Naive thymus-derived CD8-positive, alpha-beta T cell (primary cell): ENCODE data around the gene TSPAN4. TPM values are rescaled to one million over a fixed set of nuclear protein-coding genes. Genes with fewer than 3 reads are reported as not detected.
A peak's percentile ranks its signal among the peaks of the same experiment; 100 is the strongest.

Experiments
- ATAC-seq, 2 donors: fragments of 150-1000 bp; cut with Tn5 transposase in 1 of 2; sonication (Bioruptor Pico), chemical (Tn5 transposase) in 1 of 2; 1 replicate in 1 of 2; 2 replicates in 1 of 2; pipeline ENCODE4 v1.10.0; 2021; ENCODE audit warnings: mild to moderate bottlenecking in 2 of 2, moderate library complexity in 2 of 2
- POLR2A ChIA-PET: fragments of 350-600 bp; sonication (Branson Sonifier 250); formaldehyde crosslinking; loops from one replicate; lab custom pipeline; 2021; ENCODE audit warnings: antibody characterized with exemption; lab: Charles Lee
- DNase-seq, 10 donors: peaks; one replicate each; pipeline versions ENCODE4 v3.0.0 to v3.0.0-alpha.2; 2020 to 2022
- H3K27ac Mint-ChIP-seq, 10 donors: one replicate each; pipeline ENCODE4 v1.8.0; 2020 to 2022; ENCODE audit warnings: mild to moderate bottlenecking in 10 of 10, mixed read lengths in 10 of 10, moderate library complexity in 4 of 10, inconsistent platforms in 1 of 10
- H3K27me3 Mint-ChIP-seq, 5 donors: one replicate each; pipeline ENCODE4 v1.8.0; 2021 to 2022; ENCODE audit warnings: mixed read lengths in 5 of 5
- H3K36me3 Mint-ChIP-seq, 3 donors: one replicate each; pipeline ENCODE4 v1.8.0; 2020 to 2022; ENCODE audit warnings: mixed read lengths in 3 of 3, mild to moderate bottlenecking in 2 of 3, inconsistent platforms in 1 of 3
- H3K4me1 Mint-ChIP-seq, 4 donors: one replicate each; pipeline ENCODE4 v1.8.0; 2021 to 2022; ENCODE audit warnings: mixed read lengths in 4 of 4
- H3K4me3 Mint-ChIP-seq, 10 donors: one replicate each; pipeline ENCODE4 v1.8.0; 2020 to 2022; ENCODE audit warnings: mild to moderate bottlenecking in 10 of 10, mixed read lengths in 10 of 10, moderate library complexity in 6 of 10, inconsistent platforms in 1 of 10
- H3K9me3 Mint-ChIP-seq, 9 donors: one replicate each; pipeline ENCODE4 v1.8.0; 2020 to 2022; ENCODE audit warnings: mixed read lengths in 9 of 9, mild to moderate bottlenecking in 3 of 9, inconsistent platforms in 1 of 9, moderate library complexity in 1 of 9
- polyA plus RNA-seq, 3 donors: library from polyadenylated mRNA; unstranded; fragments of 300-500 nt; fragmentation: Illumina TruSeq; gene quantifications; one replicate each; pipeline ENCODE4 v1.2.3, GENCODE V29; 2021
- total RNA-seq, 8 experiments: library from RNA in 2 of 8; stranded (reverse) in 2 of 8; gene quantifications; one replicate each; pipeline ENCODE4 v1.2.3 and lab custom pipeline; 2021 to 2026

The TSPAN4 gene
- total and polyA plus RNA-seq, 5 experiments from 2014 or later, result 6.0 to 12.8 (median 8.3) TPM

GRCh38 chr11:913043-913442, 70.4 kb downstream of the TSPAN4 start:
- H3K27me3 Mint-ChIP-seq, result no peaks in the 10 kb centered on the region
- peaks cover 12 to 26% (median 18%) of the 10 kb centered on the region in 4 donors for H3K4me1 Mint-ChIP-seq
- ATAC-seq (no peak), DNase-seq (no peak)
- H3K9me3 Mint-ChIP-seq, result no peaks in the 10 kb centered on the region
- H3K4me3 Mint-ChIP-seq, result peak overlapping the region in 3 of 10 donors; percentile 9 to 39 (median 31)
- no peaks in the 10 kb centered on the region for H3K36me3 Mint-ChIP-seq
- no peak overlapping the region for H3K27ac Mint-ChIP-seq
- POLR2A ChIA-PET, result interaction anchor here (0.6 kb wide), 1 partner anchor 9 kb away, joined by 3 read pairs; no protein-coding TSS in a partner anchor

- Mint-ChIP-seq H3K4me3 (no peak overlapping the region), H3K27ac (no peak overlapping the region), H3K27me3 (no peaks in the 10 kb centered on the region), H3K9me3 (no peaks in the 10 kb centered on the region), H3K4me1 (peaks cover 6 to 22% (median 11%) of the 10 kb centered on the region in 4 donors), H3K36me3 (no peaks in the 10 kb centered on the region)
- no peak for DNase-seq
- no peak for ATAC-seq
- POLR2A ChIA-PET, result no interaction called here
Observed at GRCh38 chr11:914204-914603, 71.6 kb downstream of the TSPAN4 start.

DNA sequence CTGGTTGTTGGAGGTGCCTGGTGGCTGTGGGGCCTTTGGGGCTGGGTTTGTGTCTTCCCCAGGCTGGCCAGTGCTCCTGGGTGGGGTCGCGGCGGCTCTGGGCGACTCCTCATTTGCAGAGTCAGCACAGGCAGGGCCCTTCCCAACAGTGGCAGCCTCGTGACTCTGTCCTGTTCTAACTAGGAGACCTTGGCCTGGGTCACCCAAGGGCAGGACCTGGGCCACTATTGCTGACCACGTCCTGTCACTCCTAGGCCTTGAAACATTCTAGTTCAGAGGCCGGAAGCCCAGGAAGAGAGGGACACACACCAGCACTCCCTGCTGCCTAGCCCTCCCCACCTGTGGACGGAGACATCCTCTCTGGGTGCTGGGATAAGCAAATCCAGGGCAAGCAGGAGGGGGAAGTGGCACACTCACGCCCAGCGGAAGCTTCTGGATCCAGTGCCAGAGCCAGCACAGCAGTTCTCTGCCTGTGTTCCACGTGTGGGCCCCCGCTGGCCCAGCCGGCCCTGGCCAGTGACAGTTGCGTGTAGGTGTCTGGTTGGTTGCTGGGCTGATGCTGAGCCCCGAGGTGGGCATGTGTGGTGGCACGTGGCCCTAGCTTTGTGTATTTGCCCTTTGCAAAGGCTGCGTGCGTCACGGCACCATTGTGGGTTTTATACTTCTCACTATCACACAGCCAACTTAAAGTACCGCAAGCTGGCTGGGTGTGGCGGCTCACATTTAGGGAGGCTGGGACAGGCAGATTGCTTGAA, 72.3 kb downstream of the TSPAN4 start:
- no peaks in the 10 kb centered on the region for H3K27me3 Mint-ChIP-seq
- no peak overlapping the region for H3K4me3 Mint-ChIP-seq
- POLR2A ChIA-PET, result interaction anchor here (0.6 to 1.4 kb wide), 2 partner anchors 11 to 233 kb away, joined by 4 to 10 read pairs; partner anchors contain the start of gene AP2A2
- H3K36me3 Mint-ChIP-seq, result no peaks in the 10 kb centered on the region
- H3K27ac Mint-ChIP-seq, result no peak overlapping the region
- H3K4me1 Mint-ChIP-seq, result peaks cover 5 to 18% (median 6%) of the 10 kb centered on the region in 4 donors
- no peak for DNase-seq
- ATAC-seq, result no peak
- no peaks in the 10 kb centered on the region for H3K9me3 Mint-ChIP-seq

Other genes with a start within 250 kb of the TSPAN4 start
- gene IRF7, start 226.9 kb upstream of the TSPAN4 start, total RNA-seq, result 10 to 100 TPM; 55.0 to 55.2 TPM
- gene IRF7, start 226.9 kb upstream of the TSPAN4 start, polyA plus RNA-seq, result 10 to 100 TPM; 19.8 to 38.6 (median 25.3) TPM
- gene CDHR5, start 217.9 kb upstream of the TSPAN4 start, total RNA-seq, result not detected
- not detected for gene CDHR5, start 217.9 kb upstream of the TSPAN4 start, polyA plus RNA-seq
- not detected for gene SCT, start 215.7 kb upstream of the TSPAN4 start, total RNA-seq
- gene SCT, start 215.7 kb upstream of the TSPAN4 start, polyA plus RNA-seq, result not detected
- gene DRD4, start 205.6 kb upstream of the TSPAN4 start, total RNA-seq, result 1 to 10 TPM; 1.2 to 1.4 TPM
- not detected for gene DRD4, start 205.6 kb upstream of the TSPAN4 start, polyA plus RNA-seq
- gene DEAF1, start 147.6 kb upstream of the TSPAN4 start, total RNA-seq, result 10 to 100 TPM; 46.5 to 51.0 TPM
- 10 to 100 TPM; 27.0 to 58.2 (median 27.9) TPM for gene DEAF1, start 147.6 kb upstream of the TSPAN4 start, polyA plus RNA-seq
- gene TMEM80, start 147.0 kb upstream of the TSPAN4 start, total RNA-seq, result 10 to 100 TPM; 46.0 to 49.2 TPM
- gene TMEM80, start 147.0 kb upstream of the TSPAN4 start, polyA plus RNA-seq, result 10 to 100 TPM; 22.2 to 44.6 (median 32.4) TPM
- gene EPS8L2, start 136.6 kb upstream of the TSPAN4 start, total RNA-seq, result 1 to 10 TPM; 8.2 to 9.7 TPM
- gene EPS8L2, start 136.6 kb upstream of the TSPAN4 start, polyA plus RNA-seq, result 10 to 100 TPM in 2 of 3 donors, 1 to 10 TPM in 1; 9.6 to 20.4 (median 14.8) TPM
- gene TALDO1, start 95.4 kb upstream of the TSPAN4 start, total RNA-seq, result 100 to 1,000 TPM; 120 to 124 TPM
- gene TALDO1, start 95.4 kb upstream of the TSPAN4 start, polyA plus RNA-seq, result 100 to 1,000 TPM; 160 to 173 (median 166) TPM
- gene GATD1, start 65.4 kb upstream of the TSPAN4 start, total RNA-seq, result 10 to 100 TPM; 57.0 to 65.6 TPM
- gene GATD1, start 65.4 kb upstream of the TSPAN4 start, polyA plus RNA-seq, result 10 to 100 TPM in 2 of 3 donors, 1 to 10 TPM in 1; 7.2 to 20.7 (median 12.8) TPM
- gene CEND1, start 52.8 kb upstream of the TSPAN4 start, total RNA-seq, result not detected
- gene CEND1, start 52.8 kb upstream of the TSPAN4 start, polyA plus RNA-seq, result not detected
- 10 to 100 TPM; 18.1 to 19.2 TPM for gene SLC25A22, start 44.6 kb upstream of the TSPAN4 start, total RNA-seq
- 10 to 100 TPM in 1 of 3 donors, 1 to 10 TPM in 2; 6.4 to 16.4 (median 6.5) TPM for gene SLC25A22, start 44.6 kb upstream of the TSPAN4 start, polyA plus RNA-seq
- gene PIDD1, start 37.6 kb upstream of the TSPAN4 start, total RNA-seq, result 10 to 100 TPM; 37.7 to 40.7 TPM
- gene PIDD1, start 37.6 kb upstream of the TSPAN4 start, polyA plus RNA-seq, result 1 to 10 TPM; 2.5 to 6.6 (median 4.1) TPM
- 1,000 to 10,000 TPM; 5,498 to 5,522 TPM for gene RPLP2, start 32.9 kb upstream of the TSPAN4 start, total RNA-seq
- gene RPLP2, start 32.9 kb upstream of the TSPAN4 start, polyA plus RNA-seq, result 1,000 to 10,000 TPM; 4,080 to 5,338 (median 4,376) TPM
- gene PNPLA2, start 23.9 kb upstream of the TSPAN4 start, total RNA-seq, result 100 to 1,000 TPM; 248 to 251 TPM
- 10 to 100 TPM; 20.5 to 42.7 (median 31.5) TPM for gene PNPLA2, start 23.9 kb upstream of the TSPAN4 start, polyA plus RNA-seq
- gene CRACR2B, start 14.9 kb upstream of the TSPAN4 start, total RNA-seq, result under 1 TPM; 0.60 to 0.85 TPM
- gene CRACR2B, start 14.9 kb upstream of the TSPAN4 start, polyA plus RNA-seq, result under 1 TPM in 1 of 3 donors, not detected in 2; 0.18 TPM
- 10 to 100 TPM; 20.8 to 24.3 TPM for gene CD151, start 9.9 kb upstream of the TSPAN4 start, total RNA-seq
- 10 to 100 TPM in 2 of 3 donors, 1 to 10 TPM in 1; 9.4 to 11.2 (median 10.2) TPM for gene CD151, start 9.9 kb upstream of the TSPAN4 start, polyA plus RNA-seq
- gene POLR2L, start 323 bp upstream of the TSPAN4 start, total RNA-seq, result 10 to 100 TPM; 50.3 to 50.6 TPM
- gene POLR2L, start 323 bp upstream of the TSPAN4 start, polyA plus RNA-seq, result 100 to 1,000 TPM in 1 of 3 donors, 10 to 100 TPM in 2; 96.5 to 102 (median 99.7) TPM
- 10 to 100 TPM; 54.6 to 55.8 TPM for gene CHID1, start 68.0 kb downstream of the TSPAN4 start, total RNA-seq
- gene CHID1, start 68.0 kb downstream of the TSPAN4 start, polyA plus RNA-seq, result 10 to 100 TPM; 50.2 to 61.5 (median 54.7) TPM
- 10 to 100 TPM; 77.8 to 80.8 TPM for gene AP2A2, start 83.0 kb downstream of the TSPAN4 start, total RNA-seq
- 10 to 100 TPM in 2 of 3 donors, 1 to 10 TPM in 1; 8.2 to 13.9 (median 11.6) TPM for gene AP2A2, start 83.0 kb downstream of the TSPAN4 start, polyA plus RNA-seq
- not detected for gene MUC6, start 193.9 kb downstream of the TSPAN4 start, total RNA-seq
- not detected for gene MUC6, start 193.9 kb downstream of the TSPAN4 start, polyA plus RNA-seq
- gene MUC2, start 232.0 kb downstream of the TSPAN4 start, total RNA-seq, result not detected
- not detected for gene MUC2, start 232.0 kb downstream of the TSPAN4 start, polyA plus RNA-seq